Subcutaneous abdominal adipose tissue (tissue), 5 donors: Measurements from ENCODE around the gene TCF7L2.

Experiments used
- H3K27ac ChIP-seq: one replicate; pipeline ENCODE4 v1.7.0; 2013; ENCODE audit warnings: low read depth, mild to moderate bottlenecking, inconsistent platforms, low read length, moderate library complexity
- H3K27me3 ChIP-seq, 5 donors: one replicate each; pipeline ENCODE4 v1.7.0; 2013; ENCODE audit warnings: low read length in 5 of 5, inconsistent platforms in 1 of 5; ENCODE audit not compliant: control insufficient read depth in 5 of 5, insufficient read depth in 4 of 5
- H3K36me3 ChIP-seq, 5 donors: one replicate each; pipeline ENCODE4 v1.7.0; 2013; ENCODE audit warnings: low read length in 5 of 5; ENCODE audit not compliant: control insufficient read depth in 5 of 5, insufficient read depth in 5 of 5
- H3K4me1 ChIP-seq, 5 donors: one replicate each; pipeline ENCODE4 v1.7.0; 2013; ENCODE audit warnings: low read length in 5 of 5, mild to moderate bottlenecking in 3 of 5, moderate library complexity in 1 of 5; ENCODE audit not compliant: control insufficient read depth in 5 of 5, insufficient read depth in 5 of 5
- H3K4me3 ChIP-seq, 5 donors: one replicate each; pipeline ENCODE4 v1.7.0; 2013; ENCODE audit warnings: low read length in 5 of 5, low read depth in 1 of 5
- H3K9ac ChIP-seq, 5 donors: one replicate each; pipeline ENCODE4 v1.7.0; 2013; ENCODE audit warnings: low read length in 5 of 5, mild to moderate bottlenecking in 4 of 5, moderate library complexity in 3 of 5
- H3K9me3 ChIP-seq, 5 donors: one replicate each; pipeline ENCODE4 v1.7.0; 2013; ENCODE audit warnings: low read length in 5 of 5; ENCODE audit not compliant: control insufficient read depth in 5 of 5
- donor health status: healthy.
- donor health status: healthy.
- donor health status: healthy.
- donor health status: healthy.
- donor health status: healthy.

TCF7L2 gene

GRCh38 chr10:113182154-113182553 is 232.1 kb downstream of the TCF7L2 start:
- Histone ChIP-seq H3K4me1 (peaks cover 0 to 25% (median 17%) of the 10 kb centered on the region in 5 donors), H3K9me3 (no peaks in the 10 kb centered on the region), H3K27ac (no peak overlapping the region), H3K4me3 (no peak overlapping the region), H3K9ac (no peak overlapping the region), H3K36me3 (no peaks in the 10 kb centered on the region), H3K27me3 (no peaks in the 10 kb centered on the region)

GRCh38 chr10:113183573-113183972 is 233.5 kb downstream of the TCF7L2 start:
- Histone ChIP-seq H3K4me3 (no peak overlapping the region), H3K27me3 (no peaks in the 10 kb centered on the region), H3K9me3 (no peaks in the 10 kb centered on the region), H3K4me1 (peaks cover 0 to 23% (median 17%) of the 10 kb centered on the region in 5 donors), H3K27ac (no peak overlapping the region), H3K36me3 (no peaks in the 10 kb centered on the region), H3K9ac (no peak overlapping the region)

- Histone ChIP-seq H3K9me3 (no peaks in the 10 kb centered on the region), H3K27ac (no peak overlapping the region), H3K4me3 (no peak overlapping the region), H3K27me3 (no peaks in the 10 kb centered on the region), H3K36me3 (no peaks in the 10 kb centered on the region), H3K4me1 (peaks cover 0 to 9% (median 5%) of the 10 kb centered on the region in 5 donors), H3K9ac (no peak overlapping the region)
These were observed 237.2 kb downstream of the TCF7L2 start for GRCh38 chr10:113187063-113187777.

- Histone ChIP-seq H3K4me1 (no peaks in the 10 kb centered on the region), H3K27me3 (no peaks in the 10 kb centered on the region), H3K9me3 (peaks cover 0 to 9% (median 3%) of the 10 kb centered on the region in 5 donors), H3K4me3 (no peak overlapping the region), H3K27ac (no peak overlapping the region), H3K9ac (no peak overlapping the region), H3K36me3 (no peaks in the 10 kb centered on the region)
These were observed 249.4 kb downstream of the TCF7L2 start for GRCh38 chr10:113199459-113199858.

GRCh38 chr10:113202011-113202410 is 252.0 kb downstream of the TCF7L2 start:
- H3K4me3 ChIP-seq, result no peak overlapping the region
- no peak overlapping the region for H3K27ac ChIP-seq
- no peaks in the 10 kb centered on the region for H3K27me3 ChIP-seq
- peaks cover 5 to 23% (median 9%) of the 10 kb centered on the region in 5 donors for H3K9me3 ChIP-seq
- H3K4me1 ChIP-seq, result no peaks in the 10 kb centered on the region
- H3K36me3 ChIP-seq, result no peaks in the 10 kb centered on the region
- H3K9ac ChIP-seq, result no peak overlapping the region

GRCh38 chr10:113207924-113208323 is 257.9 kb downstream of the TCF7L2 start:
- H3K9me3 ChIP-seq, result peaks cover 5 to 33% (median 23%) of the 10 kb centered on the region in 5 donors
- no peaks in the 10 kb centered on the region for H3K4me1 ChIP-seq
- no peak overlapping the region for H3K4me3 ChIP-seq
- H3K27ac ChIP-seq, result no peak overlapping the region
- H3K36me3 ChIP-seq, result no peaks in the 10 kb centered on the region
- H3K9ac ChIP-seq, result no peak overlapping the region
- no peaks in the 10 kb centered on the region for H3K27me3 ChIP-seq

GRCh38 chr10:113213035-113213434 is 263.0 kb downstream of the TCF7L2 start:
- H3K36me3 ChIP-seq, result no peaks in the 10 kb centered on the region
- H3K4me3 ChIP-seq, result no peak overlapping the region
- H3K9me3 ChIP-seq, result peaks cover 0 to 33% (median 5%) of the 10 kb centered on the region in 5 donors
- H3K27ac ChIP-seq, result no peak overlapping the region
- H3K4me1 ChIP-seq, result no peaks in the 10 kb centered on the region
- no peak overlapping the region for H3K9ac ChIP-seq
- no peaks in the 10 kb centered on the region for H3K27me3 ChIP-seq

GRCh38 chr10:113214331-113214730 is 264.3 kb downstream of the TCF7L2 start:
- Histone ChIP-seq H3K36me3 (no peaks in the 10 kb centered on the region), H3K27me3 (no peaks in the 10 kb centered on the region), H3K9ac (no peak overlapping the region), H3K4me1 (no peaks in the 10 kb centered on the region), H3K4me3 (no peak overlapping the region), H3K27ac (no peak overlapping the region), H3K9me3 (peaks cover 0 to 21% (median 0%) of the 10 kb centered on the region in 5 donors)

- no peak overlapping the region for H3K4me3 ChIP-seq
- H3K27ac ChIP-seq, result no peak overlapping the region
- no peaks in the 10 kb centered on the region for H3K27me3 ChIP-seq
- H3K4me1 ChIP-seq, result no peaks in the 10 kb centered on the region
- H3K36me3 ChIP-seq, result no peaks in the 10 kb centered on the region
- peaks cover 0 to 21% (median 0%) of the 10 kb centered on the region in 5 donors for H3K9me3 ChIP-seq
- H3K9ac ChIP-seq, result no peak overlapping the region
These were observed 266.1 kb downstream of the TCF7L2 start for GRCh38 chr10:113216102-113216501.
